ENCODE measurements around the gene LRRC49. TPM values are rescaled to one million over a fixed set of nuclear protein-coding genes. Genes with fewer than 3 reads are reported as not detected.
"Not testable (repeated sequence)": the region's sequence is repeated elsewhere in the genome, so short reads cannot be mapped to it uniquely, and the experiment has no call there.

Gene LRRC49
- total RNA-seq, 1 experiment from 2014 or later, result not detected

- H3K27ac ChIP-seq (ENCODE audit: low read length), result no peak overlapping the region
- no peak overlapping the region for H3K9ac ChIP-seq (ENCODE audit: low read length)
- no peak for DNase-seq
- H3K9me2 ChIP-seq (replicated peaks; ENCODE audit: insufficient read depth, low read length), result no peaks in the 10 kb centered on the region
- no peaks in the 10 kb centered on the region for H4K20me1 ChIP-seq (ENCODE audit: insufficient read depth, low read depth, low read length)
- no peaks in the 10 kb centered on the region for H3K36me3 ChIP-seq (ENCODE audit: insufficient read depth, low read length)
- H3K4me1 ChIP-seq (ENCODE audit: low read length), result no peaks in the 10 kb centered on the region
- no peaks in the 10 kb centered on the region for H3K9me3 ChIP-seq (ENCODE audit: low read length)
- no peaks in the 10 kb centered on the region for H3K27me3 ChIP-seq (ENCODE audit: low read length)
- H3K4me3 ChIP-seq (ENCODE audit: low read length), result no peak overlapping the region
- H2AFZ ChIP-seq (ENCODE audit: low read length), result no peak overlapping the region
- H3K4me2 ChIP-seq (ENCODE audit: low read depth, low read length, poor library complexity, severe bottlenecking), result no peak overlapping the region
- H3K79me2 ChIP-seq (ENCODE audit: low read length), result no peaks in the 10 kb centered on the region
Measured at GRCh38 chr15:71015342-71015741, 122.7 kb downstream of the LRRC49 start.

- not testable (repeated sequence) for H3K4me1 ChIP-seq (ENCODE audit: low read length); H3K27ac ChIP-seq (ENCODE audit: low read length); H3K36me3 ChIP-seq (ENCODE audit: insufficient read depth, low read length); H3K9me2 ChIP-seq (replicated peaks; ENCODE audit: insufficient read depth, low read length); H3K79me2 ChIP-seq (ENCODE audit: low read length); H3K9ac ChIP-seq (ENCODE audit: low read length); H3K4me3 ChIP-seq (ENCODE audit: low read length); H3K27me3 ChIP-seq (ENCODE audit: low read length); DNase-seq; H3K9me3 ChIP-seq (ENCODE audit: low read length); H2AFZ ChIP-seq (ENCODE audit: low read length); H3K4me2 ChIP-seq (ENCODE audit: low read depth, low read length, poor library complexity, severe bottlenecking); H4K20me1 ChIP-seq (ENCODE audit: insufficient read depth, low read depth, low read length)
Measured at GRCh38 chr15:71031232-71031631, 138.6 kb downstream of the LRRC49 start.

GRCh38 chr15:71035478-71035877 lies 142.9 kb downstream of the LRRC49 start:
- DNase-seq; H4K20me1 ChIP-seq (ENCODE audit: insufficient read depth, low read depth, low read length); H3K27ac ChIP-seq (ENCODE audit: low read length); H2AFZ ChIP-seq (ENCODE audit: low read length); H3K79me2 ChIP-seq (ENCODE audit: low read length); H3K36me3 ChIP-seq (ENCODE audit: insufficient read depth, low read length); H3K9me2 ChIP-seq (replicated peaks; ENCODE audit: insufficient read depth, low read length); H3K4me2 ChIP-seq (ENCODE audit: low read depth, low read length, poor library complexity, severe bottlenecking); H3K9ac ChIP-seq (ENCODE audit: low read length); H3K27me3 ChIP-seq (ENCODE audit: low read length); H3K4me1 ChIP-seq (ENCODE audit: low read length); H3K4me3 ChIP-seq (ENCODE audit: low read length); H3K9me3 ChIP-seq (ENCODE audit: low read length): not testable (repeated sequence)

GRCh38 chr15:71042356-71042922 lies 149.8 kb downstream of the LRRC49 start:
- Histone ChIP-seq H2AFZ (ENCODE audit: low read length) (no peak overlapping the region), H3K27me3 (ENCODE audit: low read length) (no peaks in the 10 kb centered on the region), H3K9me3 (ENCODE audit: low read length) (no peaks in the 10 kb centered on the region), H3K27ac (ENCODE audit: low read length) (no peak overlapping the region), H3K9ac (ENCODE audit: low read length) (no peak overlapping the region), H4K20me1 (ENCODE audit: insufficient read depth, low read depth, low read length) (no peaks in the 10 kb centered on the region), H3K4me3 (ENCODE audit: low read length) (no peak overlapping the region), H3K4me1 (ENCODE audit: low read length) (no peaks in the 10 kb centered on the region), H3K79me2 (ENCODE audit: low read length) (no peaks in the 10 kb centered on the region), H3K9me2 (replicated peaks; ENCODE audit: insufficient read depth, low read length) (no peaks in the 10 kb centered on the region), H3K36me3 (ENCODE audit: insufficient read depth, low read length) (no peaks in the 10 kb centered on the region), H3K4me2 (ENCODE audit: low read depth, low read length, poor library complexity, severe bottlenecking) (no peak overlapping the region)
- no peak for DNase-seq

GRCh38 chr15:71043373-71043772 lies 150.7 kb downstream of the LRRC49 start:
- H3K9ac ChIP-seq (ENCODE audit: low read length), result no peak overlapping the region
- no peak overlapping the region for H3K4me3 ChIP-seq (ENCODE audit: low read length)
- H3K4me2 ChIP-seq (ENCODE audit: low read depth, low read length, poor library complexity, severe bottlenecking), result no peak overlapping the region

GRCh38 chr15:71044006-71044405 lies 151.4 kb downstream of the LRRC49 start:
- no peaks in the 10 kb centered on the region for H4K20me1 ChIP-seq (ENCODE audit: insufficient read depth, low read depth, low read length)

More at GRCh38 chr15:71043373-71043772, 150.7 kb downstream of the LRRC49 start:
- H2AFZ ChIP-seq (ENCODE audit: low read length), result no peak overlapping the region
- H3K27me3 ChIP-seq (ENCODE audit: low read length), result no peaks in the 10 kb centered on the region
- no peaks in the 10 kb centered on the region for H3K4me1 ChIP-seq (ENCODE audit: low read length)
- H3K9me2 ChIP-seq (replicated peaks; ENCODE audit: insufficient read depth, low read length), result no peaks in the 10 kb centered on the region
- H3K36me3 ChIP-seq (ENCODE audit: insufficient read depth, low read length), result no peaks in the 10 kb centered on the region
- no peaks in the 10 kb centered on the region for H3K79me2 ChIP-seq (ENCODE audit: low read length)
- no peaks in the 10 kb centered on the region for H4K20me1 ChIP-seq (ENCODE audit: insufficient read depth, low read depth, low read length)
- no peaks in the 10 kb centered on the region for H3K9me3 ChIP-seq (ENCODE audit: low read length)
- no peak for DNase-seq
- H3K27ac ChIP-seq (ENCODE audit: low read length), result no peak overlapping the region

GRCh38 chr15:71046146-71046545 lies 153.5 kb downstream of the LRRC49 start:
- DNase-seq, result not testable (repeated sequence)

More at GRCh38 chr15:71044006-71044405, 151.4 kb downstream of the LRRC49 start:
- no peak overlapping the region for H3K27ac ChIP-seq (ENCODE audit: low read length)
- no peaks in the 10 kb centered on the region for H3K36me3 ChIP-seq (ENCODE audit: insufficient read depth, low read length)
- no peak overlapping the region for H3K9ac ChIP-seq (ENCODE audit: low read length)
- no peak overlapping the region for H3K4me3 ChIP-seq (ENCODE audit: low read length)
- no peaks in the 10 kb centered on the region for H3K79me2 ChIP-seq (ENCODE audit: low read length)
- no peaks in the 10 kb centered on the region for H3K4me1 ChIP-seq (ENCODE audit: low read length)
- no peak overlapping the region for H2AFZ ChIP-seq (ENCODE audit: low read length)
- H3K4me2 ChIP-seq (ENCODE audit: low read depth, low read length, poor library complexity, severe bottlenecking), result no peak overlapping the region
- H3K27me3 ChIP-seq (ENCODE audit: low read length), result no peaks in the 10 kb centered on the region
- DNase-seq, result no peak
- no peaks in the 10 kb centered on the region for H3K9me2 ChIP-seq (replicated peaks; ENCODE audit: insufficient read depth, low read length)
- H3K9me3 ChIP-seq (ENCODE audit: low read length), result no peaks in the 10 kb centered on the region

GRCh38 chr15:71048913-71049675 lies 156.5 kb downstream of the LRRC49 start:
- Histone ChIP-seq H3K4me3 (ENCODE audit: low read length) (no peak overlapping the region), H3K36me3 (ENCODE audit: insufficient read depth, low read length) (no peaks in the 10 kb centered on the region)

More at GRCh38 chr15:71046146-71046545, 153.5 kb downstream of the LRRC49 start:
- not testable (repeated sequence) for H3K27me3 ChIP-seq (ENCODE audit: low read length); H3K9me2 ChIP-seq (replicated peaks; ENCODE audit: insufficient read depth, low read length); H3K4me2 ChIP-seq (ENCODE audit: low read depth, low read length, poor library complexity, severe bottlenecking); H3K27ac ChIP-seq (ENCODE audit: low read length); H3K4me3 ChIP-seq (ENCODE audit: low read length); H2AFZ ChIP-seq (ENCODE audit: low read length); H3K9me3 ChIP-seq (ENCODE audit: low read length); H3K79me2 ChIP-seq (ENCODE audit: low read length); H3K9ac ChIP-seq (ENCODE audit: low read length); H3K4me1 ChIP-seq (ENCODE audit: low read length); H4K20me1 ChIP-seq (ENCODE audit: insufficient read depth, low read depth, low read length); H3K36me3 ChIP-seq (ENCODE audit: insufficient read depth, low read length)

More at GRCh38 chr15:71048913-71049675, 156.5 kb downstream of the LRRC49 start:
- no peak overlapping the region for H3K27ac ChIP-seq (ENCODE audit: low read length)
- no peak overlapping the region for H2AFZ ChIP-seq (ENCODE audit: low read length)
- no peaks in the 10 kb centered on the region for H3K9me2 ChIP-seq (replicated peaks; ENCODE audit: insufficient read depth, low read length)
- no peaks in the 10 kb centered on the region for H4K20me1 ChIP-seq (ENCODE audit: insufficient read depth, low read depth, low read length)
- DNase-seq, result no peak
- H3K79me2 ChIP-seq (ENCODE audit: low read length), result no peaks in the 10 kb centered on the region
- no peak overlapping the region for H3K9ac ChIP-seq (ENCODE audit: low read length)
- H3K4me1 ChIP-seq (ENCODE audit: low read length), result no peaks in the 10 kb centered on the region
- H3K9me3 ChIP-seq (ENCODE audit: low read length), result no peaks in the 10 kb centered on the region
- H3K27me3 ChIP-seq (ENCODE audit: low read length), result no peaks in the 10 kb centered on the region
- no peak overlapping the region for H3K4me2 ChIP-seq (ENCODE audit: low read depth, low read length, poor library complexity, severe bottlenecking)
